Endothelial cell (in vitro differentiated cells): ENCODE measurements around the gene COL13A1. TPM values are rescaled to one million over a fixed set of nuclear protein-coding genes. Genes with fewer than 3 reads are reported as not detected.
A peak's percentile ranks its signal among the peaks of the same experiment; 100 is the strongest.

Source experiments
- DNase-seq: peaks from one replicate; pipeline ENCODE4 v3.0.0; 2021; ENCODE audit warnings: low spot score
- H3K27ac Mint-ChIP-seq: one replicate; pipeline ENCODE4 v1.8.0; 2021; ENCODE audit warnings: mixed read lengths, inconsistent platforms; ENCODE audit not compliant: unreplicated experiment
- H3K27me3 Mint-ChIP-seq: one replicate; pipeline ENCODE4 v1.8.0; 2021; ENCODE audit warnings: mild to moderate bottlenecking, moderate library complexity, mixed read lengths, inconsistent platforms; ENCODE audit not compliant: unreplicated experiment
- H3K36me3 Mint-ChIP-seq: one replicate; pipeline ENCODE4 v1.8.0; 2021; ENCODE audit warnings: mild to moderate bottlenecking, low read depth, mixed read lengths, inconsistent platforms; ENCODE audit not compliant: unreplicated experiment
- H3K4me1 Mint-ChIP-seq: one replicate; pipeline ENCODE4 v1.8.0; 2021; ENCODE audit warnings: mild to moderate bottlenecking, mixed read lengths, inconsistent platforms; ENCODE audit not compliant: unreplicated experiment
- H3K4me3 Mint-ChIP-seq: one replicate; pipeline ENCODE4 v1.8.0; 2021; ENCODE audit warnings: mild to moderate bottlenecking, mixed read lengths, inconsistent platforms; ENCODE audit not compliant: unreplicated experiment
- H3K9me3 Mint-ChIP-seq: one replicate; pipeline ENCODE4 v1.8.0; 2021; ENCODE audit warnings: mixed read lengths, inconsistent platforms; ENCODE audit not compliant: unreplicated experiment
- CTCF ChIP-seq: fragments of 200-600 bp; sonication (generic); IDR thresholded peaks from one replicate; pipeline ENCODE4 v1.5.0; 2021; ENCODE audit warnings: antibody characterized with exemption; ENCODE audit not compliant: unreplicated experiment
- total RNA-seq: library from RNA; stranded (reverse); fragmentation: NEBNext Ultra II Directional; extraction: Animal tissue kit (Norgen Biotek cat#: 25700); gene quantifications from one replicate; pipeline ENCODE4 v1.2.1, GENCODE V29; 2021; ENCODE audit not compliant: unreplicated experiment

The COL13A1 gene
- total RNA-seq, 1 donor from 2014 or later: 22.6 TPM

DNA sequence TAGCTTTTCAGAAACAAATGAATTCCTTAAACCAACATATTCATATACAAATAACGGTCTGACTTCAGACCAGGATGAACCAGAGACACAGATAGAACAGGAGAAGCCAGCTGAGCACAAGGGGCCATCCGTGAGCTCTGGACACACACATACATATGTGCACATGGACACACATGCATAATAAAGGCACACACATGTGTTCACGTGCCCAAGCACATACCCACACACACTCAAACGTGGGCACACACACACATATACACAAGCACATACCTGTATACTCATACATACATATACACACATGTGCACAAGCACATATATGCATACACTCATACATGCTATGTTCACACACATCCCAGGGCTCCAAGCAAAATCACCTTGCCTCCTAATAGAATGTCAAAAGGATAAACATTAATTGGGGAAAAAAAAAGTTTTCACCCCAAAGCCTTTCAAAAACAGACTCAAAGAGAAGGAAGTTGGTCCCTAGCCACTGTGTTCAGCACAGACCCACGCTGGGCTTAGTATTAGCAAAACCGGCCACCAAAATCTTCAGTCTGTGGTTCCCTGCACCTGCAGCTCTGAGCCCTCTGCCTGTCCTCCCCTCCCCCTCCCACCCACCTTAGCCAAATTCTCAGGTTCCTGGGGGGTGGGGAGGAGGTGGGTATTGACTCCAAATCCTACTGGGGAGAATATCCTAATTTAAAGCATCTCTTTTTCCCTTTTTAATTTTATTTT lies 150.5 kb downstream of the COL13A1 start:
- no peak for TF ChIP-seq CTCF
- H3K36me3 Mint-ChIP-seq: peaks cover 11% of the 10 kb centered on the region
- no peak overlapping the region for H3K27ac Mint-ChIP-seq
- no peak overlapping the region for H3K4me3 Mint-ChIP-seq
- no peak for DNase-seq
- H3K4me1 Mint-ChIP-seq: no peaks in the 10 kb centered on the region
- H3K9me3 Mint-ChIP-seq: no peaks in the 10 kb centered on the region
- peaks cover 4% of the 10 kb centered on the region for H3K27me3 Mint-ChIP-seq

- Mint-ChIP-seq H3K27ac (no peak overlapping the region), H3K36me3 (peaks cover 12% of the 10 kb centered on the region)
- no peak for DNase-seq
Observed at GRCh38 chr10:69952821-69953221, 151.1 kb downstream of the COL13A1 start.

GRCh38 chr10:69953851-69954250 lies 152.1 kb downstream of the COL13A1 start:
- peaks cover 7% of the 10 kb centered on the region for H3K27me3 Mint-ChIP-seq

More at GRCh38 chr10:69952821-69953221, 151.1 kb downstream of the COL13A1 start:
- H3K4me1 Mint-ChIP-seq: peaks cover 5% of the 10 kb centered on the region
- no peak for TF ChIP-seq CTCF
- H3K27me3 Mint-ChIP-seq: peaks cover 3% of the 10 kb centered on the region
- no peak overlapping the region for H3K4me3 Mint-ChIP-seq
- no peaks in the 10 kb centered on the region for H3K9me3 Mint-ChIP-seq

GRCh38 chr10:69955211-69955805 lies 153.6 kb downstream of the COL13A1 start:
- no peaks in the 10 kb centered on the region for H3K9me3 Mint-ChIP-seq
- TF ChIP-seq CTCF: no peak
- no peak for DNase-seq

More at GRCh38 chr10:69953851-69954250, 152.1 kb downstream of the COL13A1 start:
- H3K4me3 Mint-ChIP-seq: peak overlapping the region; percentile 23
- no peak for DNase-seq
- no peaks in the 10 kb centered on the region for H3K9me3 Mint-ChIP-seq
- TF ChIP-seq CTCF: no peak
- peaks cover 5% of the 10 kb centered on the region for H3K4me1 Mint-ChIP-seq
- H3K36me3 Mint-ChIP-seq: peaks cover 7% of the 10 kb centered on the region
- H3K27ac Mint-ChIP-seq: no peak overlapping the region

More at GRCh38 chr10:69955211-69955805, 153.6 kb downstream of the COL13A1 start:
- Mint-ChIP-seq H3K4me1 (peaks cover 5% of the 10 kb centered on the region), H3K36me3 (peaks cover 7% of the 10 kb centered on the region), H3K4me3 (no peak overlapping the region), H3K27me3 (peaks cover 7% of the 10 kb centered on the region), H3K27ac (no peak overlapping the region)
